Gastroesophageal sphincter (tissue), 4 donors: ENCODE results near the gene CPO. TPM values are rescaled to one million over a fixed set of nuclear protein-coding genes. Genes with fewer than 3 reads are reported as not detected.

Source experiments
- ATAC-seq: fragments of 150-250 bp; one replicate; pipeline ENCODE4 v1.9.1; 2016; ENCODE audit warnings: mild to moderate bottlenecking, moderate library complexity
- H3K27ac ChIP-seq, 4 donors: fragments of 200-600 bp; sonication (generic) in 3 of 4; 1 replicate in 3 of 4; 2 replicates in 1 of 4; pipeline ENCODE4 v1.5.1; 2016 to 2019
- H3K27me3 ChIP-seq: fragments of 200-600 bp; sonication (generic); one replicate; pipeline ENCODE4 v1.5.1; 2019
- H3K36me3 ChIP-seq, 2 donors: fragments of 200-600 bp; sonication (generic); one replicate each; pipeline ENCODE4 v1.5.1; 2019; ENCODE audit warnings: control low read depth in 1 of 2
- H3K4me1 ChIP-seq, 3 donors: fragments of 200-600 bp; sonication (generic); 1 replicate in 2 of 3; 2 replicates in 1 of 3; pipeline ENCODE4 v1.5.1; 2016 to 2019; ENCODE audit warnings: control low read depth in 2 of 3
- H3K4me3 ChIP-seq, 2 donors: fragments of 200-600 bp; sonication (generic); one replicate each; pipeline ENCODE4 v1.5.1; 2019; ENCODE audit warnings: mild to moderate bottlenecking in 1 of 2, moderate library complexity in 1 of 2
- H3K9me3 ChIP-seq, 3 donors: fragments of 200-600 bp; sonication (generic); one replicate each; pipeline ENCODE4 v1.5.1; 2017 to 2019; ENCODE audit warnings: control low read depth in 2 of 3
- CTCF ChIP-seq, 4 experiments: fragments of 200-600 bp in 2 of 4; fragments of 450-650 bp in 2 of 4; sonication (generic) in 1 of 4; IDR thresholded peaks; one replicate each; pipeline ENCODE4 v1.5.1; 2017 to 2019; ENCODE audit warnings: antibody characterized with exemption in 4 of 4, mild to moderate bottlenecking in 2 of 4, moderate library complexity in 2 of 4
- EP300 ChIP-seq: sonication (generic); formaldehyde crosslinking; IDR thresholded peaks from one replicate; pipeline ENCODE4 v1.6.1; 2017; ENCODE audit warnings: antibody characterized with exemption, mild to moderate bottlenecking
- POLR2A ChIP-seq, 2 donors: fragments of 450-650 bp; IDR thresholded peaks; one replicate each; pipeline ENCODE4 v1.6.1; 2017; ENCODE audit warnings: antibody characterized with exemption in 2 of 2, mild to moderate bottlenecking in 2 of 2, moderate library complexity in 1 of 2
- POLR2AphosphoS5 ChIP-seq: sonication (generic); formaldehyde crosslinking; IDR thresholded peaks from one replicate; pipeline ENCODE4 v1.6.1; 2017; ENCODE audit warnings: antibody characterized with exemption
- WGBS, 2 donors: methylation state at CpG; one replicate each; pipeline ENCODE4 v1.1.5; 2018; ENCODE audit warnings: low coverage in 1 of 2; 5-methylcytosine and 5-hydroxymethylcytosine counted together
- total RNA-seq, 4 donors: library from RNA; depleted of rRNA; stranded (reverse); fragments of >200 nt; gene quantifications; one replicate each; pipeline ENCODE4 v1.1.0, GENCODE V29; 2016

CPO gene
- total RNA-seq, 4 donors from 2014 or later = 0.27 to 2.0 (median 1.9) TPM

DNA sequence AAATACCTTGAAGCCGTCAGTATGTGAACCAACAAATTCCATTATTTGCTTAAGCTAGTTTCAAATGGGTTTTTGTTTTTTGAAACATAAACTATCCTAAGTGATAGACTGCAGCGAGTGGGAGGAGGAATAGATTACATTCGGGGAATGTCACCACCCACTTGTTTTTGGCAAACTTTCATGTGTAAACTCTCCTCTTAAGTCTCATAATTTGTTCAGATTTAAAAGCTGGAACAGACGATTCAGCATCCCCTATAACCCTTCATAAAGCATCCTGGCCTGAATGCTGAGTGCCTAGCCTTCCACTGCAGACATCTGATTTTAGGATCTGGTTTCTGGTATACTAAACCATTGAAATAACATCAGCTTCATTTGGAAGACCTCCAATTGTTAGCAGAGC, 51.0 kb downstream of the CPO start:
- Histone ChIP-seq H3K9me3 (no peaks in the 10 kb centered on the region), H3K27me3 (no peaks in the 10 kb centered on the region), H3K27ac (no peak overlapping the region), H3K4me3 (no peak overlapping the region), H3K36me3 (no peaks in the 10 kb centered on the region), H3K4me1 (peaks cover 0 to 18% (median 3%) of the 10 kb centered on the region in 3 donors)
- no peak for ATAC-seq
- 18 to 33% methylated on average over 4 of the region's 4 CpGs for WGBS, 2 donors
- TF ChIP-seq CTCF (IDR thresholded peaks at IDR 0.05) (no peak), POLR2AphosphoS5 (peak; percentile 21)

DNA sequence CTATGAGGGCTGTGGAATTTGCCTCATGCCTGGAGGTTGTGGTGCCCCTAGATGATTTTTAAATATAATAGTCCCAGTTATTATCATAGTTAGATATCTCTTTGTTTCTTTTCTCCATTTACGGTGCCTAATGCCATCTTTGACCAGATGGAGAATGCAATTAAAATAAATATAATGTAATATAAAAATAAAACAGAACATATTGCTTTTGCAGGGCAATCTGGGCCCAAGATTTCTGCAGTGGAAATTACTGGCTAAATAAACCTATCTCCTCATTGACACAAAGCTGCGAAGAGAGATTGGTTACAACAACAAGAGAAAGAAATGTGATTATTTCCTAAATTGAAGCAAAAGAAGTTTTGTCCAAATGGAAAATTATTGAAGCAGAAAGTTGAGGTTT, 51.8 kb downstream of the CPO start:
- no peak overlapping the region for H3K27ac ChIP-seq
- H3K27me3 ChIP-seq = no peaks in the 10 kb centered on the region
- H3K4me1 ChIP-seq = peaks cover 0 to 18% (median 3%) of the 10 kb centered on the region in 3 donors
- no peak overlapping the region for H3K4me3 ChIP-seq
- no peaks in the 10 kb centered on the region for H3K36me3 ChIP-seq
- no peak for TF ChIP-seq POLR2A (IDR thresholded peaks at IDR 0.05)
- TF ChIP-seq EP300 = no peak
- TF ChIP-seq CTCF (IDR thresholded peaks at IDR 0.05) = no peak
- no peak for TF ChIP-seq POLR2AphosphoS5
- no peaks in the 10 kb centered on the region for H3K9me3 ChIP-seq
- whole genome bisulfite sequencing, 2 donors = 77 to 88% methylated on average over 2 of the region's 2 CpGs
- ATAC-seq = no peak

DNA sequence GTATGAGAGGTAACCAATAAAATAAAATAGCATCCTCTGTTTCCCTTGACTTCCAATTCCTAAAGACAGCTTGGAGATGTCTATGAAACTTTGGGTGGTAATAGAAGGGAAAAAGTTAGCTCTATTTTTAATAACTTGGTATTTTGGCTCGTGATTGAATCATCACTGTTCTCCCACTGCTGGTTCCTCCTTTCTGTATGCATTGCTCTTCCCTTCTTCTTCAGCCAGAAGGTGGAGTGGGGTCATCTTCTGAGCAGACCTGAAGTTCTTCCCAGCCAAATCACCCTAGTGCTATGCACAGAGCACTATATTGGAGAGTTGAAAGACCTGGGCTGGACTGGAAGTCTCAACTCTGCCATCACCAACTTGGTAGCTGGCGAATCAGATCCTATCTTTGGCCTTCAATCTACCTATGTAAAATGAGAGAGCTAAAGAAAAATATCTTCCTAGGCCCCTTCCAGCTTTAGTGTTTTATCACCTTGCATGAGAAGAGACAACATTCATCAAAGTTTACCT, 54.1 kb downstream of the CPO start:
- WGBS, 2 donors = 81 to 88% methylated on average over 1 to 2 of the region's 2 CpGs
- Histone ChIP-seq H3K27me3 (no peaks in the 10 kb centered on the region), H3K9me3 (no peaks in the 10 kb centered on the region), H3K36me3 (no peaks in the 10 kb centered on the region), H3K27ac (no peak overlapping the region), H3K4me3 (no peak overlapping the region), H3K4me1 (peaks cover 0 to 18% (median 3%) of the 10 kb centered on the region in 3 donors)
- no peak for ATAC-seq
- no peak for TF ChIP-seq CTCF (IDR thresholded peaks at IDR 0.05)
- no peak for TF ChIP-seq POLR2AphosphoS5
- TF ChIP-seq POLR2A (IDR thresholded peaks at IDR 0.05) = no peak
- TF ChIP-seq EP300 = no peak

DNA sequence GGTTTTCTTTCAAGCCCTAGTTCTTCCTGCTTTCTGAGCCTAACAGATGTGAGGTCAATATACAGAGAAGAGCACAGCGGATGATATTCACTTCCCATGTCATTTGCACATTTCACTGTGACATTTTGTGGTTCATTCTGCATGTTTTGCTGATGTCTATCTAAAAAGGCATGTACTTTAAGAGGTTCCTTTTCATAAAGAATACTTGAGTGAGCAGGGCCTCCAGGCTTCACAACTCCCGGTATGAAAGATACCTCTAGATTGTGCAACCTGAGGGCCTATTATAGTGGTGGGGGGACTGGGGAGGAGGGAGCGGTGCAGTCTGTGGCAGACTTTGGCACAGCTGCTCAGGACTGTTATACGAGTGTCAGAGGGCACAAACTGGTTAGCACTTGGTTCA, 54.6 kb downstream of the CPO start:
- no peaks in the 10 kb centered on the region for H3K27me3 ChIP-seq
- no peak overlapping the region for H3K27ac ChIP-seq
- no peak for ATAC-seq
- H3K4me3 ChIP-seq = no peak overlapping the region
- peaks cover 0 to 18% (median 3%) of the 10 kb centered on the region in 3 donors for H3K4me1 ChIP-seq
- 68 to 78% methylated on average over 2 to 4 of the region's 4 CpGs for WGBS, 2 donors
- no peak for TF ChIP-seq POLR2A (IDR thresholded peaks at IDR 0.05)
- no peak for TF ChIP-seq EP300
- TF ChIP-seq CTCF (IDR thresholded peaks at IDR 0.05) = no peak
- H3K9me3 ChIP-seq = no peaks in the 10 kb centered on the region
- no peaks in the 10 kb centered on the region for H3K36me3 ChIP-seq

DNA sequence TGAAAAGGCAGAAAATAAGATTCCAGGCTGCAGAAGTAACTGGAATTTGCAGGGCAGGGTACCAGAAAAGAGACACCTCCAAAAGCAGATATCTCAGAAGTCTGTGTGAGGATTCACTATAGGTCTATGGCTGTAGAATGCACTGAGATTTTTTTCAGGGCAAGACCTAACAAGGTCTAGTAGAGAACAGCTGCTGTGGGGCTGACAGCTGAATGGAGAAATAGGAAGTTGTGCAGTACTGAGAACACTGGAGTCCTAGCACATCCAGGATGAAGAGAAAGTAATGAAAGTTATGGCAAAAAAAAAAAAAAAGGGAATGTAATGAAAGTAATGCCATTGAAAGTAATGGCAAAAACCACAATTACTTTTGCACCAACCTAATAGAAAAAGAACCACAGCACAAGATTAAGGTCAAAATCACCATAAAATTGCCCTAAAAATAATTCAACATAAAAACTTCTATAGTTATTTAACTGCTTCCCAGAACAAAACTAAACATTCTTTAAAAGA, 57.3 kb downstream of the CPO start:
- Histone ChIP-seq H3K4me1 (no peaks in the 10 kb centered on the region), H3K36me3 (no peaks in the 10 kb centered on the region), H3K27me3 (no peaks in the 10 kb centered on the region), H3K27ac (no peak overlapping the region), H3K9me3 (peaks cover 0 to 10% (median 0%) of the 10 kb centered on the region in 3 donors), H3K4me3 (no peak overlapping the region)
- no peak for ATAC-seq
- TF ChIP-seq POLR2AphosphoS5 = no peak
- TF ChIP-seq POLR2A (IDR thresholded peaks at IDR 0.05) = no peak
- no peak for TF ChIP-seq EP300
- no peak for TF ChIP-seq CTCF (IDR thresholded peaks at IDR 0.05)
